Hepatocyte (in vitro differentiated cells): Measurements from ENCODE around the gene PRMT1.

ENCODE experiments used
- EZH2 ChIP-seq: fragments of 200-600 bp; sonication (generic); IDR thresholded peaks from 2 replicates; pipeline ENCODE4 v1.6.1; 2016; ENCODE audit warnings: antibody characterized with exemption, mild to moderate bottlenecking, borderline replicate concordance
- EZH2phosphoT487 ChIP-seq: fragments of 200-600 bp; sonication (generic); IDR thresholded peaks from one replicate; pipeline ENCODE4 v1.6.1; 2018; ENCODE audit warnings: antibody characterized with exemption, mild to moderate bottlenecking, low read depth, moderate library complexity; ENCODE audit not compliant: unreplicated experiment, severe bottlenecking
- TF ChIP-seq, protein P1 (sequence below): fragments of 200-600 bp; sonication (generic); IDR thresholded peaks from 2 replicates; pipeline ENCODE4 v1.5.1; 2016; ENCODE audit warnings: antibody characterized with exemption, mild to moderate bottlenecking; ENCODE audit not compliant: poor library complexity

DNA sequence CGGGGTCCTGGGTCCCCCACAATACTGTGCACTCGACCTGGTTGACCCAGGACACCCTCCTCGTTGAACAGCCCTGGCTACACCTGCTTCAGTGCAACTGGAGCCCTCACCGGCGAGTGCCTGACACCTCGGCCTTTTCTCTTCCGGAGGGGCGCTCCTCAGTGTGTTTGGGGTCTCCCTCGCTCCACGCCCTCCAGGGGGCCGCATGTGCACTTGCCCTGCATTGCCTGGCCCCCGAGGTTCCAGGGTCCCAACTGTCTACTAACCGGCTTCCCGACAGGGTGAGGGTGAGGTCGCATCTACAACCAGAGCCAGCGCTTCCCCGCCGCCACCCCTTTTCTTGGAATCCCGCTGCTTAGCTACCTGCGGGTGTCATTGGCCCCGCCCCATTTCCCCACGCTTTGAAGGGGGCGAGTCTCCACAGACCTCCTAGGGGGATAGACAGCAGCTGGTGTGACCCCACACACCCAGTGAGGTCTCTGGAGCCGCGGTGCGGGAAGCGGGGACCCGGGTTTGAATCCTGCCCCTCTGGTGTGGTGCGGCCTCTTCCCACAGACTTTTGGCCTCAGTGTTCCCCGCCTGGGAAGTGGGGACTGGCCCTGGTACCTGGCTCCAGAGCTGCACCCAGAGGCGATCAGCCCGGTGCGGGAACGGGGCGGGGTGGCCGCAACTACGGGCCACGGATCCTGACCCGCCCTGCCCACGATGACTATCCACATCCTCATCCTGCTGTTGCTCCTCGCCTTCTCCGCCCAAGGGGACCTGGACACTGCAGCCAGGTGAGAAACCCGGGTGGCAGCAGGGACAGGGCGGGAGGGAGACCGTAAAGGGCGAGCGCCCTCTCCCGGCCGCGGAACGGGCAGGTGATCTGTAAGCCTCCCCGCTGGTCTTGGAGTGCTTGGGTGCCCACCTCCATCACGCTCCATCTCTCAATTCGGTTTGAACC is 12.3 kb downstream of the PRMT1 start, which contains the start of gene ADM5:
- TF ChIP-seq, protein P1, sequence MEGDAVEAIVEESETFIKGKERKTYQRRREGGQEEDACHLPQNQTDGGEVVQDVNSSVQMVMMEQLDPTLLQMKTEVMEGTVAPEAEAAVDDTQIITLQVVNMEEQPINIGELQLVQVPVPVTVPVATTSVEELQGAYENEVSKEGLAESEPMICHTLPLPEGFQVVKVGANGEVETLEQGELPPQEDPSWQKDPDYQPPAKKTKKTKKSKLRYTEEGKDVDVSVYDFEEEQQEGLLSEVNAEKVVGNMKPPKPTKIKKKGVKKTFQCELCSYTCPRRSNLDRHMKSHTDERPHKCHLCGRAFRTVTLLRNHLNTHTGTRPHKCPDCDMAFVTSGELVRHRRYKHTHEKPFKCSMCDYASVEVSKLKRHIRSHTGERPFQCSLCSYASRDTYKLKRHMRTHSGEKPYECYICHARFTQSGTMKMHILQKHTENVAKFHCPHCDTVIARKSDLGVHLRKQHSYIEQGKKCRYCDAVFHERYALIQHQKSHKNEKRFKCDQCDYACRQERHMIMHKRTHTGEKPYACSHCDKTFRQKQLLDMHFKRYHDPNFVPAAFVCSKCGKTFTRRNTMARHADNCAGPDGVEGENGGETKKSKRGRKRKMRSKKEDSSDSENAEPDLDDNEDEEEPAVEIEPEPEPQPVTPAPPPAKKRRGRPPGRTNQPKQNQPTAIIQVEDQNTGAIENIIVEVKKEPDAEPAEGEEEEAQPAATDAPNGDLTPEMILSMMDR, result peak; percentile 59
- TF ChIP-seq EZH2 (no peak), EZH2phosphoT487 (no peak)
